DOHH2 (cell line): Measurements from ENCODE around the gene SP6.

ENCODE experiments used
- H3F3A ChIP-seq: fragments of 200-600 bp; sonication (generic), shearing (Covaris generic); 2 replicates; pipeline ENCODE4 v1.6.0; 2016; ENCODE audit warnings: antibody characterized with exemption, mild to moderate bottlenecking; ENCODE audit not compliant: control insufficient read depth, insufficient read depth
- H3K27ac ChIP-seq: fragments of 200-600 bp; sonication (generic); 2 replicates; pipeline ENCODE4 v1.5.1; 2014; ENCODE audit warnings: low read depth, mild to moderate bottlenecking, low read length, moderate library complexity
- H3K27me3 ChIP-seq: fragments of 200-600 bp; sonication (generic); 2 replicates; pipeline ENCODE4 v1.6.1; 2014; ENCODE audit warnings: mild to moderate bottlenecking, low read length, mixed read lengths; ENCODE audit not compliant: control insufficient read depth
- H3K36me3 ChIP-seq: fragments of 200-600 bp; sonication (generic); 2 replicates; pipeline ENCODE4 v1.6.1; 2014; ENCODE audit warnings: mild to moderate bottlenecking, low read length, moderate library complexity, mixed read lengths; ENCODE audit not compliant: control insufficient read depth
- H3K4me1 ChIP-seq: fragments of 200-600 bp; sonication (generic); 2 replicates; pipeline ENCODE4 v1.6.1; 2014; ENCODE audit warnings: mild to moderate bottlenecking, low read length, mixed read lengths; ENCODE audit not compliant: control insufficient read depth
- H3K4me2 ChIP-seq: fragments of 200-600 bp; sonication (generic); 2 replicates; pipeline ENCODE4 v1.6.0; 2014; ENCODE audit warnings: mild to moderate bottlenecking, low read length, moderate library complexity
- H3K4me3 ChIP-seq: fragments of 200-600 bp; sonication (generic); 2 replicates; pipeline ENCODE4 v1.5.1; 2014; ENCODE audit warnings: mild to moderate bottlenecking, low read length, mixed read lengths
- H3K79me2 ChIP-seq: fragments of 200-600 bp; sonication (generic); 2 replicates; pipeline ENCODE4 v1.6.1; 2014; ENCODE audit warnings: mild to moderate bottlenecking, low read length, mixed read lengths; ENCODE audit not compliant: control insufficient read depth
- H3K9me2 ChIP-seq: fragments of 200-600 bp; sonication (generic); replicated peaks from 2 replicates; pipeline ENCODE4 v1.6.1; 2014; ENCODE audit warnings: mild to moderate bottlenecking, low read length, mixed read lengths; ENCODE audit not compliant: control insufficient read depth
- H3K9me3 ChIP-seq: fragments of 200-600 bp; sonication (generic); 2 replicates; pipeline ENCODE4 v1.6.1; 2014; ENCODE audit warnings: antibody characterized with exemption, low read length, mixed read lengths; ENCODE audit not compliant: control insufficient read depth, insufficient read depth
- H4K20me1 ChIP-seq: fragments of 200-600 bp; sonication (generic); 2 replicates; pipeline ENCODE4 v1.6.0; 2014; ENCODE audit warnings: low read depth, mild to moderate bottlenecking, antibody characterized with exemption, low read length, moderate library complexity; ENCODE audit not compliant: control insufficient read depth, insufficient read depth
- CTCF ChIP-seq: fragments of 200-600 bp; sonication (generic); IDR thresholded peaks from one replicate; pipeline ENCODE4 v1.5.1; 2014; ENCODE audit warnings: antibody characterized with exemption, mild to moderate bottlenecking, low read depth, low read length; ENCODE audit not compliant: poor library complexity, severe bottlenecking
- EZH2phosphoT487 ChIP-seq: fragments of 200-600 bp; sonication (generic); IDR thresholded peaks from 2 replicates; pipeline ENCODE4 v1.6.1; 2017; ENCODE audit warnings: borderline replicate concordance, mild to moderate bottlenecking, antibody characterized with exemption, low read length, moderate library complexity, mixed read lengths

The SP6 gene

DNA sequence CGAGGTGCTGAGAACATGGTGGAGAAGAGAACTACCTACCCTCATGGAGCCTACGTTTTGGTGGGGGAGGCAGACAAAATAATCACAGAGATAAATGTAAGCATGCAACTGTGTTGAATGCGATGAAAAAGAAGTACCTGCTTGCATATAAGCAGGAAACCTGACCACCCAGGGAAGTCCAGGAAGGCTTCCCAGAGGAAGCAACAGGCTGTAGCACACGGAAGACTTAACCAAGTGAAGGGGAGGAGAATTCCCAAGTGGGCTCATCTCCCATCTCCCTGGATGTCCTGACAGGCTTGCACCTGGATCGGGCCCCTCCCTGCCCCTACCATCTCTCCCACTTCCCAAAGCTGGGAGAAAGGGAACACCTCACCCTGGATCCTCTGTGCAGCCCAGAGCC lies 11.9 kb downstream of the SP6 start:
- Histone ChIP-seq H3K4me3 (no peak overlapping the region), H3K9me3 (no peaks in the 10 kb centered on the region), H3K36me3 (no peaks in the 10 kb centered on the region), H3F3A (no peaks in the 10 kb centered on the region), H3K27me3 (no peaks in the 10 kb centered on the region), H3K27ac (no peak overlapping the region), H3K4me2 (no peak overlapping the region), H3K4me1 (peaks cover 26% of the 10 kb centered on the region), H3K79me2 (no peaks in the 10 kb centered on the region; the same call in 1 of the 2 replicates), H3K9me2 (no peaks in the 10 kb centered on the region), H4K20me1 (no peaks in the 10 kb centered on the region)
- TF ChIP-seq EZH2phosphoT487 (no peak), CTCF (no peak)

DNA sequence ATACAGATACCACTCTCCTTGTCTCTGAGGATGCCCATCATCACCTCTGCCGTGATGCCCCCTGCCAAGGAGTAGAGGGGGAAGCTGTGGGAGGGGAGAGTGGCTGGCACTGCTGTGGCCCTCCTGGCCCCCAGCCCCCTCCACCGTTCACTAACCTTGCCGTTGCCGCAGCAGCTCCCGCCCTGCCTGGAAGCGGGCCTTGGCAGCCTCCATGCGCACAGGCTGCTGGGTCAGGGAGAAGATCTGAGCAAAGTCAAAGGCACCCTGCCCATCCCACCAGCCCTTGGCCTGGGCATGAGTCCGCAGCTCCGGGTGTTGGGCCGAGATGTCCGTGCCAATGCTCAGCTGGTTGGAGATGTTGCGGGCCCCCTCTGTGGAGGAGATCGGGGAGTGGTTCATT lies 12.3 kb downstream of the SP6 start:
- no peaks in the 10 kb centered on the region for H3F3A ChIP-seq
- H3K79me2 ChIP-seq, result no peaks in the 10 kb centered on the region; the same call in 1 of the 2 replicates
- no peaks in the 10 kb centered on the region for H4K20me1 ChIP-seq
- H3K4me2 ChIP-seq, result no peak overlapping the region
- no peak overlapping the region for H3K27ac ChIP-seq
- no peaks in the 10 kb centered on the region for H3K27me3 ChIP-seq
- TF ChIP-seq EZH2phosphoT487 (no peak), CTCF (no peak)
- no peaks in the 10 kb centered on the region for H3K9me2 ChIP-seq
- peaks cover 26% of the 10 kb centered on the region for H3K4me1 ChIP-seq
- no peak overlapping the region for H3K4me3 ChIP-seq
- no peaks in the 10 kb centered on the region for H3K36me3 ChIP-seq
- no peaks in the 10 kb centered on the region for H3K9me3 ChIP-seq

DNA sequence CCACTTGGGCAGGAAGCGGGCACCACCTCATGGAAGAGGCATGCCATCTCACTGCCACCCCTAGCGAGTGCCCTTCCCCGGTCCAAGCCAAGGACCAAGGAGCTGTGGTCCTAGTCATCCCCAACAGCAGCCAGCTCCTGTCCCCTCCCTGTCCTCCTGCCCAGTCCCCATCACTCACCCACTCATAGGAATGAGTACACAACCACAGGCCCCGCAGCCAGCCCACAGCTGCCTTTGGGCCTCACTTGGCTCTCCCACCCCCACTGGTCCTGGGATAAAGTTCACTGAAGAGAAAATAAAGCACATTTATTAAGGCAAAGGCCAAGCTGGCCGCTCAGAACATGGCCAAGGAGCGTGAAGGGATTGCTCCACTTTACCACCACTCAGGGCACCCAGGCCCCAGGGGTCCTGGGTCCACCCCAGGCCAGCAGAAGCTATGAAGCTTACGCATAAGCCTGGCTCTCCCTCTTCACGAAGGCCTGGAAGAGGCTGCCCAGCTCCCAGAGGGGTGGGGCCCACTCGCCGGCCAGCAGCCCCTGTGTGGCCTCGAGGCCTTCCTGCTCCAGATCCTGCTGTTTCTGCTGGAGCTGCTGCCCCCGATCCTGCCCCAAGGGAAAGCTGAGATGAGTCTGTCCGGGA lies 13.4 kb downstream of the SP6 start:
- Histone ChIP-seq H3F3A (no peaks in the 10 kb centered on the region), H3K4me3 (no peak overlapping the region), H3K36me3 (no peaks in the 10 kb centered on the region), H3K79me2 (no peaks in the 10 kb centered on the region; the same call in 1 of the 2 replicates), H3K27me3 (no peaks in the 10 kb centered on the region), H4K20me1 (no peaks in the 10 kb centered on the region), H3K27ac (no peak overlapping the region), H3K4me2 (no peak overlapping the region), H3K4me1 (peaks cover 19% of the 10 kb centered on the region), H3K9me3 (no peaks in the 10 kb centered on the region), H3K9me2 (no peaks in the 10 kb centered on the region)
- TF ChIP-seq EZH2phosphoT487 (no peak), CTCF (no peak)
